ENCODE results near the gene SLC16A9. TPM values are rescaled to one million over a fixed set of nuclear protein-coding genes. Genes with fewer than 3 reads are reported as not detected.
"Not testable (repeated sequence)": the region's sequence is repeated elsewhere in the genome, so short reads cannot be mapped to it uniquely, and the experiment has no call there.

SLC16A9 gene
- total RNA-seq, 1 experiment from 2014 or later: 0.80 TPM

- no peak for DNase-seq (ENCODE audit: low read depth)
These were observed 32.3 kb downstream of the SLC16A9 start for GRCh38 chr10:59677253-59677831.

DNA sequence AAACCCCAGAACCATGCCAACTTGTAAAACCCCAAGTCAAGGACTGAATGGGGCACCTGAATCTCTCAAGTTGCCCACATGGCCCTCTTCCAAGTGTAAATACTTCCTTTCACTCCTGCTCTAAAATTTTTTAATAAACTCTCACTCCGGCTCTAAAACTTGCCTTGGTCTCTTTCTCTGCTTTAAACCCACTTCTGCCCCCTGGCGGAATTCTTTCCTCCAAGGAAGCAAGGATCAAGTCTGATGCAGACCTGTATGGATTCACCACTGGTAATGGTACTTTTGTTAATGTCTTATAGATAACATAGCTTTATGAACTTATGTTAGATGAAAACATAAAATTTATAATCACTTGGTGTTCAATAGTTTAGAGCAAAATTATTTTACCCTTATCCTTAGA is 33.8 kb downstream of the SLC16A9 start:
- DNase-seq (ENCODE audit: low read depth): no peak

GRCh38 chr10:59674215-59674836 is 35.3 kb downstream of the SLC16A9 start:
- peak; percentile 62 for DNase-seq (ENCODE audit: low read depth)

DNA sequence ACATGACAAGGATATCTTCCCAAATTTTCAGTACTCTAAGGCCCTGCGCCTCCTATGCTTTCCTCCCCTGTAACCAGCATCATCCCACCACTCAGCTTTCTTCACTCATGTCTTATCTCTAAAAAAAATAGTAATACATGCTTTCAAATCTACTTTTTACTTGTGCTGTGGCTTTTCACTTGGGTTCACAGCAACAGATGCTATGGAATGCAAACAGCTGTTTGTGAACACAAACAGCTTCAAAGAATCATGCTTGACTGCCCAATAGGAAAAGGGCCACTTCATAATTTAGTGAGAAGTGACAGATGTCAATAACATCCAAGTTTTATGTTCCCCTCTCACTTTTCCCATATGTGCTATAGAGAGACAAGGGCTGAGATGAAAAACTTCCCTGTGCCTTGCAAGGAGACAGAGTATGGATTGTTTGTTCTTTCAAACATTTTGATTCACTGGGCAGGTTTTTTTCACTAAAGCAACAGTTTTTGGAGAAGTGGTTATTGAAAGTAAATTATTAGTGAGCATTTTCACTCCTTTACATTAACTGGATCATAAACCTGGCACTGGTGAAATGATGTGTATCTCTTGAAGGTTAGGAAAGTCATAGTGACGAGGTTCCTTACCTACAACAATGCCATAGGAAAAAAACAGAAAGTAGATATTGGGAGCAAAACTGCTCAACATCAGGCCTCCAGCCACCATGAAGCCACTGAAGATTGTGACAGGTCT is 37.3 kb downstream of the SLC16A9 start:
- peak; percentile 10 for DNase-seq (ENCODE audit: low read depth)

- DNase-seq (ENCODE audit: low read depth): no peak
These were observed 39.4 kb downstream of the SLC16A9 start for GRCh38 chr10:59670269-59670668.

GRCh38 chr10:59668096-59668495 is 41.6 kb downstream of the SLC16A9 start:
- DNase-seq (ENCODE audit: low read depth): no peak

DNA sequence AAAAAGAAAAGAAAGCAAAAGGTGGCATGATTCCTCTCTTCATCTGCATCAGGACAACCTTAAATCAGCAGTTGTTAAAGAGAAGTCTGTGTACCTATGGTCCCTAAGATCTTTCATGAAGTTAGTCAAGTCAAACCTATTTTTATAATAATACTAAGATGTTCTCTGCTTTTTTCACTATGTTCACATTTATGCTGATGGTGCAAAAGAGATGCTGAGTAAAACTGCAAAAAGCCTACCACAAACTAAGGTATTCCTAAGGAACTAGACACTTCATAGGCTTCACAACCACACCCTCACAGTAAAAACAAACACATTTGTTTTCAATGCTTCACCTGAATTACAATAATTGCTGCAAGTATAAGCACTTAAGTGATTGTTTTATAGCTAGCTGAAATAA is 43.3 kb downstream of the SLC16A9 start:
- DNase-seq (ENCODE audit: low read depth): no peak

GRCh38 chr10:59663213-59663612 is 46.4 kb downstream of the SLC16A9 start:
- DNase-seq (ENCODE audit: low read depth): not testable (repeated sequence)

DNA sequence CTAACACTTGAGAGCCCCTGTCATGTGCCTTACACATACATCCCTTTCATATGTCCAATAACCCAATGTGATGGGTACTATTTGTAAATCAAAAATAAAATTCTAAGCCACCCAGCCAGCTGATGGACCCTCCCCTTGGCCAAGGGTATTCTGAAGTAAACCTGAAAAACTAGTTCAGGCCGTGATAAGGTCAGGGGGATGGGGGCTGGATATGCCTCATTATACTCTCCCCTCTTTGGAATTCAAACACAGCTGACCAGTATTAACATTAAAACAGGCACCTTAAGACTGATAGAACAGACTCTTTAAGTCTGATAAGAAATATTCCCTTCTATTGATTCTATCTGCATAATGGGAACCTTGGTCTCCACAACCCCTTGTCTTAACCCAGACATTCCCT is 51.9 kb downstream of the SLC16A9 start:
- no peak for DNase-seq (ENCODE audit: low read depth)

DNA sequence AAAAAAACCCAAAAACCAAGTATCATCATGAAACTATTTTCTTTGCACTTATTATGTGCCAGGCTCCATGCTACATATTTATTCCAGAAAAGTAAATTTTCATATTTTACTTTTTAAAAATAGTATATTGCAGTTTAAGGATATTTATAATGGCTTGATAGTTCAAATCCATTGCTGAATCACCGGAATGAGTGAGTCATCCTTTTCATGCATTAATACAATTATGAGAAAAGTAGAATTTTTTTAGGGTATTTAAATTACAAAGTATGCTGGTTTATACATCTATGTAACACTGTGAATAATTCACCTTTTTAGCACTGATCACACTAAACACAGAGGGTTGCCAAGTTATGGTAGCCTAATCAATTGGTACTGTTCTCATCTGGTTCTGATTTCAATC is 54.3 kb downstream of the SLC16A9 start:
- DNase-seq (ENCODE audit: low read depth): no peak

- DNase-seq (ENCODE audit: low read depth): no peak
These were observed 55.6 kb downstream of the SLC16A9 start for GRCh38 chr10:59654007-59654406.

DNA sequence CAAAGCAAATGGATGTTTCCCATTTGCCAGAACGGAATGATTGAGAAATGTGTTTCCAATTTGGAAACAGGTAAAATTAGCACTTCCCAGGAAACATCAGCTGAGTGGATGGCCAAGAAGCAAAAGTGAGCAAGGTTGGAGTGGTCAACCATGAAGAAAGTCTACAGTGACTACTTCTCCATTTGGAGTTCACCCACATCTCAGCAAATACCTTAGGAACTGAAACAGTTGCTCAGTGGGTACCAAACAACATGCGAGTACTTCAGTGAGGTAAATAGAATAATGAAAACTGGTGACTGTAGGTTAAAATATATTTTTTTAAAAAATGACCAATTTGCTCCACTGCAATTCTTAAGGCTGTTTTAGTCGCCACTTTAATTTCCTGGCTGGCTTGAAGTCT is 57.7 kb downstream of the SLC16A9 start:
- no peak for DNase-seq (ENCODE audit: low read depth)

- DNase-seq (ENCODE audit: low read depth): no peak
These were observed 59.9 kb downstream of the SLC16A9 start for GRCh38 chr10:59649606-59650346.

- peak; percentile 31 for DNase-seq (ENCODE audit: low read depth)
These were observed 60.9 kb downstream of the SLC16A9 start for GRCh38 chr10:59648711-59649201.

GRCh38 chr10:59644841-59645240 is 64.8 kb downstream of the SLC16A9 start:
- no peak for DNase-seq (ENCODE audit: low read depth)

DNA sequence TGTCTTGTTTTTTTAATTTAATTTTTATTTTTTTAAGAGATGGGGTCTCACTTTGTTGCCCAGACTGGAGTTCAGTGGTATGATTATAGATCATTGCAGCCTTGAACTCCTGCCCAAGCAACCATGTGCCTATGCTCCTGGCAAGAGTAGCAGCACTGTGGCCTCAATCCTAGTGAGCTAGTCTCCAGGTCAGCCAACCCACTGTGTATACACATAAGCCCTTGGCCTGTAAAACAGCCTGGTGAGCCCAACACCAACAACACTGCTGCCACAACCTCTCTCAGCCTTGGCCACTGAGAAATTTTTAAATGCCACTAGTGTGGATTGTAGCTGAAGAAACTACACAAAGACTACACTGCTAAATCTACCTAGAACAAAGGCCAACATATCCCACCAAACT is 68.0 kb downstream of the SLC16A9 start:
- DNase-seq (ENCODE audit: low read depth): not testable (repeated sequence)

DNA sequence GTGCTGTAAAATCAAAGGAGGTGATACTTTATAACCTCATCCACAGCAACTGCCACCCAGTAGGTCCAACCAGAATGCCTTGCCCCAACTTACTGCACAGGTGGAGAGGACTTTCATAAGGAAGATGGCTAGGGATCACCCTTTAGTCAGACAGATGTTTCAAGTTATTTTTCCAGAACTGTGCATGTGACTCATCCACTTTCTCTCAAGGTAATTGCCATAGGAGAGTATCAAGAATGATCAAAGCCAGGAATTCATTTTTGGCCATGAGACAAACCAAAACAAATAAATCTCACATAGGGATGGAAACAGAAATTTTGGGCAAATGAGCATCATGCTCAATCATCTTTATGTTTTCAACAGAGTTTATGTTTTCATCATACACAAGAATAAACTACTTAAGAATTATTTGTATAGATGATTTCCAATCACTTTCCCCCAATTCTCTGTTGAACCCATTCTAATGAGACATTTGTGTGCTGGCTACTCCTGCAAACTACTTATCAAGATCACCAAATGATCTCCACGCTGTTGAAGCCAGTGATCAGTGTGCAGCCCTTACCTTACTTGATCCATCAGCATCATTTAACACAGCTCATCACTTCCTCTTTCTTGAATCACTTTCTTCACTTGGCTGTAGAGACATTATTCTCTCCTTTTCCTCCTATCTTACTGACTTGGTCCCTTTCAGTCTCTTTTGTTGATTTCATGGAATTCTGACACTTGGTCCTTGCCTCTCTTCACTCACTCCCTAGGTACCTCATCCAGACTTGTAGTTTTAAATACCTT is 74.0 kb downstream of the SLC16A9 start:
- no peak for DNase-seq (ENCODE audit: low read depth)

DNA sequence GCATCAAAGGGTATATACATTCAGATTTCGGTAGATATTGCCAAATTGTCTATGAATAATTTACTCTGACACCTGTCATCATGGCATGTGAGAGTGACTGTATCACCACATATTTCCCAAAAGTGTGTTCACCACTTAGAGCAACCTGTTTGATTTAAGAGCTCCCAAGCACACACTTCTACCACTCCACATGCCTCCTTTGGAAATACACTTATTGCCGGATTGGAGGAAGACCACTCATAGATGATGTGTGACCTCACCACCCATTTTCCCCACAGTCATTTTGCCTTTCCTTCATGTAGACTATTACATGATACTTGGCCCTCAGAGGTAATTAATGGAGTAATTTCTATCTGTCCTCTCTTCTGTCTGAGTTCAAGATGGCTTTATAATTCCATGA is 75.5 kb downstream of the SLC16A9 start:
- no peak for DNase-seq (ENCODE audit: low read depth)

- DNase-seq (ENCODE audit: low read depth): no peak
These were observed 76.6 kb downstream of the SLC16A9 start for GRCh38 chr10:59633063-59633462.

DNA sequence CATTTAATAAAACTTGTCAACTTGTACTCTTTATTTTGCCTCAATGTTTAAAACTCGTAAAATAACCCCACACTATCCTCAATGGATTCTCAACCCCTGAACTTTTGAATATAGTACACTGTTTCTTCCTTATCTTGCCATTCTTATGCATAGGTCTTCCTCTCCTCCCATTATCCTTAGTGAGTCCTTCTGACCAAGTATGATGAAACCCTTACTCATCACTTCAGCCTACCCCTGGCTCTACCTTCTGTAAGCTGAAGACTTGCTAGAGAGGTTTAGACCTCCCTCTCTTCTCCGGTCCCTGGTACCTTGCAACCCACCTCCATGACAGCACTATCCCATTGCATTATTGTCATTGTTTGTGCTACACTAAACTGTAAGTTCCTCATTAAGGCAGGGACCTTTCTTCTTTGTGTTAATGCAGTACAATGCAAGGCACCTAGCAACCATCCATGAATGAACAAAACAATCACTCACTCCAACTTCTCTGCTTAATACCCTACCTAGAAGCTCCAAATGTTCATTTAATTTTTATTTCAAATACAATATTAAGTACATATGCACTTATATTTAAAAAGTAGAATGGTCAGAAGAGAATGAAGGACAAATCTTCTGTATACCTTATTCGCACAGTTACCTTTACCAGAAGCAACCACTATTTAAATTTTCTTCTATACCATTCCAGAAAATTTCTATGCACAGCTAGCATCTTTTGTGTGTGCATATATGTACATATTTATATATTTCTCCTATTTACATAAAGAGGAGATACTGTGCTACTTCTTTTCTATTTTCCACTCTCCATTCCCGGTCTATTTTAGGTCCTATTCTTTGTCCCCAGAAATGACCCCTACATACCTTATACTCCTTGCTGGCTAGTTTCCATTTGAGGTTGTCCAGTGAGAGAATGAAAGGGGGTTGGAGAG is 77.5 kb downstream of the SLC16A9 start:
- DNase-seq (ENCODE audit: low read depth): no peak
